Activated CD4-positive, alpha-beta T cell treated with anti-CD3 and anti-CD28 coated beads for 48 hours (primary cell): Measurements from ENCODE around the gene TMEM108.

Source experiments
- DNase-seq: peaks from one replicate; pipeline ENCODE4 v3.0.0-alpha.2; 2020

TMEM108 gene

GRCh38 chr3:133366921-133367320, 328.7 kb downstream of the TMEM108 start:
- no peak for DNase-seq

- no peak for DNase-seq
Observed at GRCh38 chr3:133367403-133367802, 329.2 kb downstream of the TMEM108 start.

- no peak for DNase-seq
Observed at GRCh38 chr3:133367956-133368355, 329.8 kb downstream of the TMEM108 start.

GRCh38 chr3:133368371-133369067, 330.3 kb downstream of the TMEM108 start:
- DNase-seq = no peak

- no peak for DNase-seq
Observed at GRCh38 chr3:133369068-133369440, 330.9 kb downstream of the TMEM108 start.

- DNase-seq = no peak
Observed at GRCh38 chr3:133371181-133371580, 333.0 kb downstream of the TMEM108 start.

- no peak for DNase-seq
Observed at GRCh38 chr3:133371676-133372075, 333.5 kb downstream of the TMEM108 start.

GRCh38 chr3:133374708-133375402, 336.7 kb downstream of the TMEM108 start:
- no peak for DNase-seq

- DNase-seq = no peak
Observed at GRCh38 chr3:133375403-133375745, 337.2 kb downstream of the TMEM108 start.

GRCh38 chr3:133376810-133377209, 338.6 kb downstream of the TMEM108 start:
- no peak for DNase-seq

- DNase-seq = no peak
Observed at GRCh38 chr3:133377396-133377795, 339.2 kb downstream of the TMEM108 start.

- no peak for DNase-seq
Observed at GRCh38 chr3:133379926-133380325, 341.7 kb downstream of the TMEM108 start.

GRCh38 chr3:133380481-133381225, 342.5 kb downstream of the TMEM108 start:
- DNase-seq = no peak

GRCh38 chr3:133381346-133382109, 343.3 kb downstream of the TMEM108 start:
- no peak for DNase-seq

- no peak for DNase-seq
Observed at GRCh38 chr3:133383175-133383574, 345.0 kb downstream of the TMEM108 start.

GRCh38 chr3:133383741-133384140, 345.6 kb downstream of the TMEM108 start:
- DNase-seq = no peak

GRCh38 chr3:133384331-133385027, 346.3 kb downstream of the TMEM108 start:
- peak; percentile 62 for DNase-seq

- no peak for DNase-seq
Observed at GRCh38 chr3:133386876-133387275, 348.7 kb downstream of the TMEM108 start.

- no peak for DNase-seq
Observed at GRCh38 chr3:133387341-133387740, 349.1 kb downstream of the TMEM108 start.

- no peak for DNase-seq
Observed at GRCh38 chr3:133388696-133389395, 350.7 kb downstream of the TMEM108 start.

GRCh38 chr3:133390715-133391114, 352.5 kb downstream of the TMEM108 start:
- no peak for DNase-seq

GRCh38 chr3:133393204-133393603, 355.0 kb downstream of the TMEM108 start:
- no peak for DNase-seq
